GM19023 (cell line): ENCODE measurements around the gene HBEGF.
"Not testable (repeated sequence)": the region's sequence is repeated elsewhere in the genome, so short reads cannot be mapped to it uniquely, and the experiment has no call there.

Experiments
- ATAC-seq: cut with Tn5 transposase; IDR thresholded peaks from one replicate; pipeline ENCODE4 v1.9.1; 2021; ENCODE audit warnings: mild to moderate bottlenecking, moderate library complexity; ENCODE audit not compliant: unreplicated experiment

The HBEGF gene

GRCh38 chr5:140361901-140362300, 15.5 kb upstream of the HBEGF start:
- ATAC-seq: no peak

- ATAC-seq: no peak
Measured at GRCh38 chr5:140360681-140361479, 14.5 kb upstream of the HBEGF start.

- ATAC-seq: no peak
Measured at GRCh38 chr5:140360101-140360500, 13.7 kb upstream of the HBEGF start, which contains the start of gene SLC4A9. SLC4A9 (plus strand) TSS chr5:140360194; CDS start chr5:140360237, 43 bp downstream.

DNA sequence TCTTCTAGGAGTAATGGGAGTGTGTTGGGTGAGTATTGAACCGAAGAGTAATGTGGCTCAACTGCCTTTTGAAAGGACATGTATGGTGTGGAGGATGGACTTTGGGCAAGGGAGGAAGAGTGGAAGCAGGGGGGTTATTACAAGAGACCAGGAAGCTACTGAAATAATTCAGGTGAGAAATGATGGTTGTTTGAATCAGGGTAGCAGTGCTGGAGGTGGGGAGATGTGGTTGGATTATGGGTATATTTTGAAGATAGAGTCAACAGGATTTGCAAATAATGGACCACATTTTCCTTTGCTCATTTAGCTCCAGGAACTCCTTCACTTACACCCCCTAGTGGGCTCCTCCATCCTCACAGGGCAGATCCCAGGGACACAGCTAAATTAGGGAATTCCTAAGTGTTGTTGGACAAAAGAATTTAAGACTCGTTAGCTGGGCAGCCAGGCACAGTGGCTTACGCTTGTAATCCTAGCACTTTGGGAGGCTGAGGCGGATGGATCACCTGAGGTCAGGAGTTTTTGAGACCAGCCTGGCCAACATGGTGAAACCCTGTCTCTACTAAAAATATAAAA, 12.4 kb upstream of the HBEGF start:
- ATAC-seq: no peak

DNA sequence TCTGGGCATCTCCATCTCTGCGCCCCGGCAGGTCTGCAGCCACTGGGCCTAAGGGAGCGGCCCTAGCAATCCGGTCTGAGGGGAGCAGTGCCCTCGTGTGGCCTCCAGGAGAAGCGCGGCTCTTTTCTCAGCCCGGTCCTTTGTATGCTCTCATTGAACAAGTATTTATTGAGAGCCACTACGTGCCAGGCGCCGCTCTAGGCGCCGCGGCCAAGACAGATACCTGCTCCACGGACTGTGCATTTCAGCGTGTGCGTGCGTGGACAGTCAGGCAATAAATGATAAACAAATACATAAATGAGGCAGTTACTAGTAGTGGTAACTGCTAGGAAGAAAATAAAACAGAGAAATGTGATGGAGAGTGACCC, 11.3 kb upstream of the HBEGF start:
- peak; percentile 89 for ATAC-seq

DNA sequence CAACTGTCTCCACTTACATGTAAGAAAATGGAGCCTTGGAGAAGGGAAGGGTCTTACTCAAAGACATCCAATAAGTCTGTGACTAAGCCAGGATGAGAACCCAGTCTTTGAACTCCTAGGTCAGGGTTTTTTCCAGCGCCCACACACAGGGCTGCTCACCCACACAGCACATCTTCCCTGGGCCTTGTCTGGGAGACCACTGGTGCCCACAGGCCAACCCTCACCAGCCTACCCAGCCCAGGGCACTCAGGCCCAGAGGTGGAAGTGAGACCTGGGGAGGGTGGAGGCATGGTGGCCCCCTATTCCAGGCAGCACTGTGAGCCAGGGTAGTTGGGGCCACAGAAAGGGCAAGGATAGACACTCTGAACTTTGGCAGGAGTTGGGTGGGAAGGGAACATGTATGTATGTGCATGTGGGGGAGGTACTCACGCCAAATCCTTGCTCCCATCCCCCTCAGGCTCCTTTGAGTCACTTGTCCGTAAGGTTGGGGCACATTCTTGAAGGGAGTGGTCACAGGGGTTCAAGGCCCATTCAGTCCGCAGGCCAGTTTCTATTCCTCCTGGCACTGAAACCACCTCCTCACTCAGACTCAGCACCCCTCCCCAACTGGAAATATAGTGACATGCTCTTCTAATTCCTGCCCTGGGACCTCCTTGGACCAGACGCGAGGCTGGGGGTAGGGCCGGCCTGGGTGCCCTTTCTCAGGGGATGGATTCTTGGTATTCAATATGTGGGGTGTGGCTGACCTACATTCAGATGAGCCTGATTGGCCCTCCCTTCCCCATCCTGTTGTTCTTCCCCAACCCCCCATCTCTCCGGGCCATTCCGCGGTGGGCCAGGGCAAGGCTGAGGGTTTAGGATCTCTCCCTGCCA, 10.7 kb upstream of the HBEGF start:
- peak; percentile 27 for ATAC-seq

GRCh38 chr5:140355546-140355945, 9.1 kb upstream of the HBEGF start:
- no peak for ATAC-seq

DNA sequence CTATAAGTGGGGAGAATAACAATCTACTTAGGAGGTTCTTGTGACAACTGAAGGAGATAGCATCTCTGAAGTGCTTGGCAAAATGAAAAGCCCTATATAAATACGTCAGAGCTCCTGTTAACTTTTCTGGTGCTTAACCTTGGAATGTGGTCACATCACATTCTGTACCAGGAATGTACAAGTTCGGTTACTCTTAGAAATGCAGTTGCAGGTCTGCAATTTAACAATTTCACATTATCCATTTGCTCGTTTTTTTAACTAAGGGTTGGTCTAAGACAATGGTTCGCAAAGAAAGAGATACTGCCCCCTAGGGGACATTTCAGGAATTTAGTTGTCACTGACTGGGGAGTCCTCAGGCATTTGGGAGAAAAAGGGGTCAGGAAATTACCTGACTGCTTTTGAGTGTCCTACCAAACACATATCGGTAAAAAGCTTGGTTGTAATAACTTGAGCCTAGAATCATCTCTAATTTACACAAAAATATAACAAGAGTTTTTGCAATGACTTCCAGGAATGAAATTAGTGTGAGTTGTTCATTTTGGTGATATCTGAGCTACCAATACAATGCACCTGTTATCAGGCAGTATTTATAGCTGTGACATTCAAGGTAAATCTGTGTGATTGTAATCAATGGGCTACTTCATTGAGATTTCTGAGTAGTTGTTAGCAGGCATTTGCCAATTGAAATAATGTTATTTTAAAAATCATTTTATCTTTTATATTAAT, 5.4 kb upstream of the HBEGF start:
- no peak for ATAC-seq

GRCh38 chr5:140349244-140349643, 2.8 kb upstream of the HBEGF start:
- no peak for ATAC-seq

DNA sequence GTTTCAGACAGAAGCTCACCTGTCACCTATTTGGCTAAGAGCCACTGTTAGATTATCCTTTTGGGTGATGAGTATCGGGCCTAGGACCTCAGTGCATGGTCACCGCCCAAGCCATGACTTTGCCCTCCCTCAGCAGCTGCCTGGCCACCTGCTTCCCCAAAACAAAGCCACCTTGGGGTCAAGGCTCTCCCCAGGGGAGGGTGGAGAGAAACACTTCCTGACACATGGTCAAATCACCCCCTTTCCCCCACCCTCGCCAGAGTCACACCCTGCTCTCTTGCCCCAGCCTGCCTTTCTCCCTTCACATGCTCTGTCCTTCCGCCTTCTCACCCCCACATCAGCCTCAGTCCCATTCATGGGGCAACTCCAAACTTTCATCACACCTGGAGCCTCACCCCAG, 1.7 kb upstream of the HBEGF start:
- no peak for ATAC-seq

GRCh38 chr5:140347360-140347759, 957 bp upstream of the HBEGF start:
- ATAC-seq: no peak

DNA sequence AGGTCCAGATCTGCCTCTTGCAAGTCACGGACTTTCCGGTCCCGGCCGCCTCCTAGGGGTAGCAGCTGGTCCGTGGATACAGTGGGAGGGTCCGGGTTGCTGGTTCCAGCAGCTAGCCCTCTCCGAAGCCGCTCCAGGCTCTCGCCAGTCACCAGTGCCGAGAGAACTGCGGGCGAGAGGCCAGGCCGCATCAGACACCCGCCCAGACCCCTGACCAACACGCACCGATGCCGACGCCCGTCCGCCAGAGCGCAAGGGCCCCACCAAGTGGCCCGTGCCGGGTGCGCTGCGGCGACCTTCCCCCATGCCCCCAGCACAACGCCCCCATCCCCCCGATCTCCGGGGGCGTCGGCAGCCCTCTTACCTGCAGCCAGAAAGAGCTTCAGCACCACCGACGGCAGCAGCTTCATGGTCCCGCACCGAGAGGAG, 470 bp downstream of the HBEGF start:
- no peak for ATAC-seq

DNA sequence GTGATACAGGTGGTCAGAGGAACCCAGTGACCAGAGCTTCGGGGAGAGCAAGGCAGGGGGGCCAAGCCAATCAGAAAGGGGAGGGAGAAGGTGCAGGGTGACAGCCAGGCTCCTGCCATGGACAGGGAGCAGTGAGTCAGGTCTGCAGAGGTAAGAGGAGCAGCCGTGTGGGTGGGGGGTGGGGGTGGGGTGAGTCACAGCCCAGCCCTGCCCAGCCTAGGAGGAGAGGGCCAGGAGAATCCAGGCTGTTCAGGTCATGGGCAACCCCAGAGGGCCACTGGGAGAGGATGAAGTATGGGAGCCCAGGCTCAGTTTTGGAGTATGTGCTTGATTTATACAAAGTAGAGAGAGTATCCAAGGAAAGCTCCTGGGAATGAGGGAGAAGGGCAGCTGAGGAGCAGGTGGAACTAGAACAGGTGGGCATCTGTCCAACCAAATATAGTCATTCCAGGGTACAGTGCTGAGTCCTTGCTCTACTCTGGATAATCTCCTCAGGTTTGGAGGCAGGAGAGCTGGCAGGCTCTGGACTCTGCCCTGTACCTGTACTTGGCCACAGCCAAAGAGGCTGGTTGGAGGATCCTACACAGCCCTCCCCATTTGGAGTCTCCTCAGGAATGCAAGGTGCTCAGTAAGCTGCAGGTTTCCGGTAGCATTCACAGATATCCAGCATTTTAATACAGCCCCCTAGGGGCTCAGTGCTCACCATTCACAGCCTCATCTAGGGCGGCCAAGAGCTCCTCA, 1.6 kb downstream of the HBEGF start:
- ATAC-seq: no peak

GRCh38 chr5:140343849-140344248, 2.6 kb downstream of the HBEGF start:
- ATAC-seq: not testable (repeated sequence)

- no peak for ATAC-seq
Measured at GRCh38 chr5:140342896-140343295, 3.5 kb downstream of the HBEGF start.

DNA sequence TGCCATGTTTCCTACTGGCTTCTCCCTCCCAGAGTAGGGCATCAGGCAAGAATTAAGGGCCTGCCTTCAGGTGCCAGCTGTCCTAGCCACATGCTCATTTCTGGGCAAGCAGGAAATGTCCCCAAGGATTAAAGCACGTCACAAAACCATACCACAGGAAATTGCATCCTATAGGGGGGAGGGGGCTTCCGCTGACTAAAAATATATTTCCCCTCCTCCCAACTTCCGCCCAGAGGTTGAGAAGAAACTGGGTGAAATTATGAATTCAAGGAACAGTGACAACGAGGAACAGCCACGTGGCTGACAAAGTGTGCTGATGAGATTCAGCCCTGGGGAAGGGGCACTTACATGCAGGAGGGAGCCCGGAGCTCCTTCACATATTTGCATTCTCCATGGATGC, 4.1 kb downstream of the HBEGF start:
- ATAC-seq: no peak

DNA sequence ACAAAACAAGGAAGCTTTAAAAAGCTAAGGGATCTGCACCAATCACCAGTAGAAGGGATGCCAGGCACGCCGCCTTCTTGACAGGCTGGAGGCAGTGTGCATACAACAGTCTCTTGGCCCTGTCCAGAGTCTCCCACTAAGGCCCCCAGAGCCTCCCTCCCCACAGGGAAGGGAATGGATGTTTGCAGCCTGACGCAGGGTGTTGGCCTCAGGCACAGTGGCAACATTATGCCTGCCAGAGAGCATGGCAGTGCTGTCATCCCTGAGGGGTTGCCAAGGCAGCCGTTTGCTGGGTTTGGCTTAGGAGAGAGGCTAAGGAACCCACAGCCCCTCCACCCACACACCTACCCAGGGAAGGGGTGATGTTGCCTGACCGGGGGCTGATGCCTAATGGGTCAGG, 4.8 kb downstream of the HBEGF start:
- no peak for ATAC-seq

GRCh38 chr5:140340605-140341121, 5.7 kb downstream of the HBEGF start:
- ATAC-seq: no peak

DNA sequence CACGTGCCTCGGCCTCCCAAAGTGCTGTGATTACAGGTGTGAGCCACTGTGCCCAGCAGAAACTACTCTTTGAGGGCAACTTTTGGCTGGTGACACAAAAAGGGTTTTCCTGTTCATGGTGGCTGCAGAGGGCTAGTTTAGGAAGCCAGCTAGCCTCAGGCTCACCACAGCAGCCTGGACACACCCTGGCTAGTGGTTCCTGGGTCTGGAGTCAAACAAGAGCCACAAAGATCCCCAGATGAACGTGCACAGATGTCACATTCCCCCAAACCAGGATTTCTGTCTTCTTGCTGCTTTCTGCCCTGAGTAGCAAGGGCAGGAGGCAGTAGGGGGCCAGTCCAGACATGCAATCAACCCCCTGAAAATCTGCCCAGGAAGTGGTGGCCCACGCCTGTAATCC, 6.8 kb downstream of the HBEGF start:
- ATAC-seq: no peak

DNA sequence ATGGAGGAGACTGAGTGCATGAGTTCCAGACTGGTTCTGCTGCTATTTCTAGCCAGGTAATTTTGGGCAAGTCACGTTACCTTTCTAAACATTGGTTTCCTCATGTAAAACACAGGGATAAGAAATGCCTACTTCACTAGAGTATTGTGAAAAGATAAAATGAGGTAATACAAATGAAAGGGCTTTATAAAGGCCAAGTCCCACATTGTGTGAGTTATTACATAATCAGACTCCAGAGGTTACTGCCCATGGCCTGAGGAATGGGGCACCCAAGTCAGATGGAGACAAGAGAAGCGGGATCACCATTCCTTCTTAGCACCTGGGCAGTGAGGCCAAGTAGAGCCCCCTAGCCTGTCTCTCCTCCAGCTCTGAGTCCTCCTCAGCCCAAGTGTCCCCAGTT, 7.5 kb downstream of the HBEGF start:
- no peak for ATAC-seq
